ENCODE data around the gene LARP4B. TPM values are rescaled to one million over a fixed set of nuclear protein-coding genes. Genes with fewer than 3 reads are reported as not detected.

LARP4B gene
- total and polyA plus RNA-seq, 2 donors (not counting 3 experiments of a cell fraction or from before 2014, with no cell fraction given): 27.4 to 101 TPM

DNA sequence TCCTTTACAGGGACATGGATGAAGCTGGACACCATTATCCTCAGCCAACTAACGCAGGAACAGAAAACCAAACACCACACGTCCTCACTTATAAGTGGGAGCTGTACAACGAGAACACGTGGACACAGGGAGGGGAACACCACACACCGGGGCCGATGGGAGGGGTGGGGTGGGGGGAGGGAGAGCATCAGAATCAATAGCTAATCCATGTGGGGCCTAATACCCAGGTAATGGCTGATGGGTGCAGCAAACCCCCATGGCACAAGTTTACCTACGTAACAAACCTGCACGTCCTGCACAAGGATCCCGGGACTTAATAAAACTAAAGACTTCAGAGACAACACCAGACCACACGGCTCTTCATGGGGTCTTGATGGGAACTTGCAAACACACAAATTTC, 159.9 kb downstream of the LARP4B start:
- TF ChIP-seq, protein P1, sequence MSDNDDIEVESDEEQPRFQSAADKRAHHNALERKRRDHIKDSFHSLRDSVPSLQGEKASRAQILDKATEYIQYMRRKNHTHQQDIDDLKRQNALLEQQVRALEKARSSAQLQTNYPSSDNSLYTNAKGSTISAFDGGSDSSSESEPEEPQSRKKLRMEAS (IDR thresholded peaks at IDR 0.05; ENCODE audit: insufficient read depth, insufficient read length): no peak
- TF ChIP-seq JUN (IDR thresholded peaks at IDR 0.05; ENCODE audit: borderline replicate concordance, insufficient read depth, insufficient read length, low read depth) (no peak), FOS (IDR thresholded peaks at IDR 0.05; ENCODE audit: borderline replicate concordance, insufficient read depth, low read length) (no peak), POLR2A (IDR thresholded peaks at IDR 0.05; ENCODE audit: low read depth, low read length) (no peak), EZH2 (IDR thresholded peaks at IDR 0.05; ENCODE audit: borderline replicate concordance, low read depth, low read length, severe bottlenecking) (no peak), MYC (IDR thresholded peaks at IDR 0.05; ENCODE audit: low read depth, low read length) (no peak), GATA2 (IDR thresholded peaks at IDR 0.05; ENCODE audit: insufficient read depth, insufficient read length, low read depth, low read length) (no peak), POLR2AphosphoS5 (IDR thresholded peaks at IDR 0.05; ENCODE audit: insufficient read depth, low read depth, low read length) (no peak)
- TF ChIP-seq, protein P2, sequence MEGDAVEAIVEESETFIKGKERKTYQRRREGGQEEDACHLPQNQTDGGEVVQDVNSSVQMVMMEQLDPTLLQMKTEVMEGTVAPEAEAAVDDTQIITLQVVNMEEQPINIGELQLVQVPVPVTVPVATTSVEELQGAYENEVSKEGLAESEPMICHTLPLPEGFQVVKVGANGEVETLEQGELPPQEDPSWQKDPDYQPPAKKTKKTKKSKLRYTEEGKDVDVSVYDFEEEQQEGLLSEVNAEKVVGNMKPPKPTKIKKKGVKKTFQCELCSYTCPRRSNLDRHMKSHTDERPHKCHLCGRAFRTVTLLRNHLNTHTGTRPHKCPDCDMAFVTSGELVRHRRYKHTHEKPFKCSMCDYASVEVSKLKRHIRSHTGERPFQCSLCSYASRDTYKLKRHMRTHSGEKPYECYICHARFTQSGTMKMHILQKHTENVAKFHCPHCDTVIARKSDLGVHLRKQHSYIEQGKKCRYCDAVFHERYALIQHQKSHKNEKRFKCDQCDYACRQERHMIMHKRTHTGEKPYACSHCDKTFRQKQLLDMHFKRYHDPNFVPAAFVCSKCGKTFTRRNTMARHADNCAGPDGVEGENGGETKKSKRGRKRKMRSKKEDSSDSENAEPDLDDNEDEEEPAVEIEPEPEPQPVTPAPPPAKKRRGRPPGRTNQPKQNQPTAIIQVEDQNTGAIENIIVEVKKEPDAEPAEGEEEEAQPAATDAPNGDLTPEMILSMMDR (IDR thresholded peaks at IDR 0.05; ENCODE audit: extremely low read depth in 1 of 2, insufficient read depth in 1 of 2, low read depth in 1 of 2, low read length in 2 of 2): no peak
- Histone ChIP-seq H3K4me1 (ENCODE audit: control insufficient read depth, extremely low read depth, insufficient read depth, low read length) (no peaks in the 10 kb centered on the region), H3K9me1 (replicated peaks; ENCODE audit: control insufficient read depth, extremely low read depth, insufficient read depth, low read length) (no peaks in the 10 kb centered on the region), H3K4me2 (ENCODE audit: insufficient read depth, low read length) (no peak overlapping the region), H3K4me3 (replicated peaks in 1 of 3; ENCODE audit: insufficient read depth in 1 of 3, low read depth in 1 of 3, low read length in 3 of 3) (no peak overlapping the region), H3K27ac (ENCODE audit: insufficient read depth, low read depth, low read length) (no peak overlapping the region), H2AFZ (ENCODE audit: low read depth, low read length) (no peak overlapping the region), H3K27me3 (ENCODE audit: control insufficient read depth in 2 of 2, insufficient read depth in 2 of 2, low read length in 2 of 2) (peaks cover 0 to 3% of the 10 kb centered on the region in 2 experiments), H3K9ac (replicated peaks; ENCODE audit: extremely low read depth, insufficient read depth, low read length) (no peak overlapping the region), H3K36me3 (ENCODE audit: control insufficient read depth in 2 of 2, extremely low read depth in 1 of 2, insufficient read depth in 2 of 2, low read length in 2 of 2) (no peaks in the 10 kb centered on the region), H4K20me1 (replicated peaks; ENCODE audit: control insufficient read depth, extremely low read depth, insufficient read depth, low read length) (no peaks in the 10 kb centered on the region), H3K79me2 (ENCODE audit: control insufficient read depth, insufficient read depth, low read length) (no peaks in the 10 kb centered on the region), H3K9me3 (replicated peaks; ENCODE audit: control insufficient read depth, insufficient read depth, low read length) (no peaks in the 10 kb centered on the region)
- FAIRE-seq: no peak
- BruUV-seq (replicated peaks): no TSS peak
- dilution Hi-C loops (cut with MboI; ENCODE audit: extremely low pct_ligation_motif_present, low sequenced_read_pairs) (no loop called here), intact Hi-C loops (cut with micrococcal nuclease) (no loop called here)
- DNase-seq (ENCODE audit: low read depth, low spot score): no peak
- ChIA-PET POLR2A (no interaction called here), CTCF (no interaction called here)

Data from endothelial cell of umbilical vein (primary cell).